HUES48 (cell line): ENCODE results near the gene GID4.

ENCODE experiments used
- H3K27ac ChIP-seq: one replicate; pipeline ENCODE4 v1.7.0; 2013; ENCODE audit warnings: low read depth, low read length, inconsistent platforms
- H3K27me3 ChIP-seq: 2 replicates; pipeline ENCODE4 v1.6.1; 2013; ENCODE audit warnings: mild to moderate bottlenecking, low read length; ENCODE audit not compliant: control insufficient read depth, insufficient read depth
- H3K36me3 ChIP-seq: 2 replicates; pipeline ENCODE4 v1.6.1; 2013; ENCODE audit warnings: low read length; ENCODE audit not compliant: control insufficient read depth, insufficient read depth
- H3K4me1 ChIP-seq: 2 replicates; pipeline ENCODE4 v1.6.1; 2013; ENCODE audit warnings: mild to moderate bottlenecking, low read length; ENCODE audit not compliant: control insufficient read depth, insufficient read depth
- H3K4me3 ChIP-seq: 2 replicates; pipeline ENCODE4 v1.5.1; 2013; ENCODE audit warnings: mild to moderate bottlenecking, low read depth, low read length
- H3K9ac ChIP-seq: 2 replicates; pipeline ENCODE4 v1.6.1; 2013; ENCODE audit warnings: mild to moderate bottlenecking, low read depth, low read length, moderate library complexity
- H3K9me3 ChIP-seq: 2 replicates; pipeline ENCODE4 v1.6.1; 2013; ENCODE audit warnings: low read length; ENCODE audit not compliant: control insufficient read depth, insufficient read depth

GID4 gene

GRCh38 chr17:18017958-18018357 lies 21.2 kb upstream of the GID4 start:
- Histone ChIP-seq H3K9me3 (no peaks in the 10 kb centered on the region), H3K4me3 (no peak overlapping the region), H3K27ac (peak overlapping the region; percentile 54)

GRCh38 chr17:18018411-18018921 lies 20.7 kb upstream of the GID4 start:
- no peaks in the 10 kb centered on the region for H3K9me3 ChIP-seq
- 0 out of 2 replicates have a peak, but pooled peaks cover 5% of the 10 kb centered on the region for H3K4me1 ChIP-seq
- H3K27ac ChIP-seq: no peak overlapping the region
- no peaks in the 10 kb centered on the region for H3K27me3 ChIP-seq
- H3K4me3 ChIP-seq: no peak overlapping the region
- H3K36me3 ChIP-seq: no peaks in the 10 kb centered on the region; the same call in 1 of the 2 replicates
- no peak overlapping the region for H3K9ac ChIP-seq

More at GRCh38 chr17:18017958-18018357, 21.2 kb upstream of the GID4 start:
- H3K4me1 ChIP-seq: 0 out of 2 replicates have a peak, but pooled peaks cover 5% of the 10 kb centered on the region
- no peaks in the 10 kb centered on the region for H3K27me3 ChIP-seq
- H3K36me3 ChIP-seq: no peaks in the 10 kb centered on the region; the same call in 1 of the 2 replicates
- no peak overlapping the region for H3K9ac ChIP-seq

- H3K4me1 ChIP-seq: 0 out of 2 replicates have a peak, but pooled peaks cover 5% of the 10 kb centered on the region
- no peaks in the 10 kb centered on the region; the same call in 1 of the 2 replicates for H3K36me3 ChIP-seq
- no peak overlapping the region for H3K9ac ChIP-seq
- no peak overlapping the region for H3K27ac ChIP-seq
- no peaks in the 10 kb centered on the region for H3K27me3 ChIP-seq
- no peak overlapping the region for H3K4me3 ChIP-seq
- H3K9me3 ChIP-seq: no peaks in the 10 kb centered on the region
Measured at GRCh38 chr17:18019838-18020154, 19.4 kb upstream of the GID4 start.

- no peak overlapping the region for H3K27ac ChIP-seq
- H3K4me1 ChIP-seq: 0 out of 2 replicates have a peak, but pooled peaks cover 5% of the 10 kb centered on the region
- H3K9me3 ChIP-seq: no peaks in the 10 kb centered on the region
- no peaks in the 10 kb centered on the region for H3K27me3 ChIP-seq
- no peak overlapping the region for H3K9ac ChIP-seq
- no peak overlapping the region for H3K4me3 ChIP-seq
- no peaks in the 10 kb centered on the region; the same call in 1 of the 2 replicates for H3K36me3 ChIP-seq
Measured at GRCh38 chr17:18020971-18021370, 18.2 kb upstream of the GID4 start.

- Histone ChIP-seq H3K36me3 (no peaks in the 10 kb centered on the region; the same call in 1 of the 2 replicates), H3K9me3 (no peaks in the 10 kb centered on the region), H3K9ac (no peak overlapping the region), H3K4me1 (0 out of 2 replicates have a peak, but pooled peaks cover 5% of the 10 kb centered on the region), H3K27ac (no peak overlapping the region), H3K27me3 (no peaks in the 10 kb centered on the region), H3K4me3 (no peak overlapping the region)
Measured at GRCh38 chr17:18021372-18021771, 17.8 kb upstream of the GID4 start.

- H3K4me3 ChIP-seq: no peak overlapping the region
- H3K4me1 ChIP-seq: no peaks in the 10 kb centered on the region
- no peak overlapping the region for H3K27ac ChIP-seq
- H3K36me3 ChIP-seq: peaks cover 4% of the 10 kb centered on the region; the same call in 1 of the 2 replicates
- H3K9ac ChIP-seq: no peak overlapping the region
- no peaks in the 10 kb centered on the region for H3K27me3 ChIP-seq
- H3K9me3 ChIP-seq: no peaks in the 10 kb centered on the region
Measured at GRCh38 chr17:18025241-18025944, 13.8 kb upstream of the GID4 start.

GRCh38 chr17:18025945-18026776 lies 13.0 kb upstream of the GID4 start:
- Histone ChIP-seq H3K4me3 (no peak overlapping the region), H3K4me1 (no peaks in the 10 kb centered on the region), H3K9ac (no peak overlapping the region), H3K36me3 (peaks cover 4% of the 10 kb centered on the region; the same call in 1 of the 2 replicates), H3K27me3 (no peaks in the 10 kb centered on the region), H3K27ac (no peak overlapping the region), H3K9me3 (no peaks in the 10 kb centered on the region)

- Histone ChIP-seq H3K36me3 (peaks cover 4% of the 10 kb centered on the region; the same call in 1 of the 2 replicates), H3K4me3 (no peak overlapping the region), H3K9ac (no peak overlapping the region), H3K9me3 (no peaks in the 10 kb centered on the region), H3K27ac (no peak overlapping the region), H3K4me1 (no peaks in the 10 kb centered on the region), H3K27me3 (no peaks in the 10 kb centered on the region)
Measured at GRCh38 chr17:18027280-18027679, 11.9 kb upstream of the GID4 start.

GRCh38 chr17:18028114-18028951 lies 10.9 kb upstream of the GID4 start:
- no peaks in the 10 kb centered on the region for H3K4me1 ChIP-seq
- H3K9me3 ChIP-seq: no peaks in the 10 kb centered on the region
- no peak overlapping the region for H3K4me3 ChIP-seq
- H3K27me3 ChIP-seq: no peaks in the 10 kb centered on the region
- H3K9ac ChIP-seq: no peak overlapping the region
- H3K36me3 ChIP-seq: peaks cover 4% of the 10 kb centered on the region; the same call in 1 of the 2 replicates
- no peak overlapping the region for H3K27ac ChIP-seq

GRCh38 chr17:18028952-18029540 lies 10.2 kb upstream of the GID4 start:
- no peaks in the 10 kb centered on the region for H3K9me3 ChIP-seq
- no peaks in the 10 kb centered on the region for H3K27me3 ChIP-seq

More at GRCh38 chr17:18028952-18029540, 10.2 kb upstream of the GID4 start:
- Histone ChIP-seq H3K36me3 (peaks cover 4% of the 10 kb centered on the region; the same call in 1 of the 2 replicates), H3K9ac (no peak overlapping the region), H3K4me3 (no peak overlapping the region), H3K27ac (no peak overlapping the region), H3K4me1 (no peaks in the 10 kb centered on the region)
